ENCODE measurements around the gene CCDC33.

- TF ChIP-seq RAD21 (IDR thresholded peaks at IDR 0.05; ENCODE audit: low read depth) (no peak), REST (IDR thresholded peaks at IDR 0.05; ENCODE audit: low read depth) (no peak), EGR1 (IDR thresholded peaks at IDR 0.05) (no peak), EP300 (IDR thresholded peaks at IDR 0.05; ENCODE audit: borderline replicate concordance) (no peak), CEBPB (IDR thresholded peaks at IDR 0.05) (no peak), TCF12 (IDR thresholded peaks at IDR 0.05; ENCODE audit: low read depth) (no peak)
These were observed 100.2 kb downstream of the CCDC33 start for GRCh38 chr15:74336061-74337005.
